ENCODE data around the gene PLTP. TPM values are rescaled to one million over a fixed set of nuclear protein-coding genes. Genes with fewer than 3 reads are reported as not detected.

PLTP gene
- total RNA-seq, 1 experiment from 2014 or later = 62.5 TPM

- H3K9me3 ChIP-seq (ENCODE audit: control insufficient read depth, low read depth, low read length) = no peaks in the 10 kb centered on the region
- H3K27me3 Mint-ChIP-seq (ENCODE audit: low read depth) = no peaks in the 10 kb centered on the region
Observed at GRCh38 chr20:45880988-45881788, 30.8 kb downstream of the PLTP start, which contains the start of gene ZSWIM1. ZSWIM1 (plus strand) TSS chr20:45881227; CDS start chr20:45882593, 1,366 bp downstream.

More at GRCh38 chr20:45880988-45881788, 30.8 kb downstream of the PLTP start, which contains the start of gene ZSWIM1:
- peaks cover 17 to 33% (median 20%) of the 10 kb centered on the region in 3 experiments for H3K36me3 Mint-ChIP-seq (ENCODE audit: insufficient read depth in 1 of 3, low read depth in 3 of 3)
- Histone ChIP-seq H3K79me1 (ENCODE audit: insufficient read depth, low read depth, low read length, poor library complexity, severe bottlenecking) (no peaks in the 10 kb centered on the region), H3T11ph (ENCODE audit: low read length) (no peak within 1 kb of the TSS), H3K18ac (ENCODE audit: insufficient read length, low read depth, low read length) (peak within 1 kb of the TSS; percentile 78), H2AFZ (ENCODE audit: low read length) (no peak within 1 kb of the TSS), H2AK5ac (ENCODE audit: insufficient read length, low read length) (no peak within 1 kb of the TSS), H3K56ac (ENCODE audit: insufficient read length, low read depth, low read length) (no peak within 1 kb of the TSS), H2BK120ac (ENCODE audit: low read depth, low read length, poor library complexity, severe bottlenecking) (no peak within 1 kb of the TSS), H4K20me1 (ENCODE audit: control insufficient read depth, insufficient read depth, insufficient read length) (no peaks in the 10 kb centered on the region), H2BK12ac (ENCODE audit: insufficient read length, low read depth, low read length) (no peak within 1 kb of the TSS), H3K27ac (ENCODE audit: insufficient read length, low read depth, low read length) (no peak within 1 kb of the TSS), H3K4ac (ENCODE audit: low read depth, low read length) (no peak within 1 kb of the TSS), H3K27me3 (ENCODE audit: insufficient read depth, low read length) (no peaks in the 10 kb centered on the region), H2BK20ac (ENCODE audit: low read depth, low read length, poor library complexity, severe bottlenecking) (no peak within 1 kb of the TSS), H2BK5ac (ENCODE audit: insufficient read length, low read length) (no peak within 1 kb of the TSS), H3K23me2 (ENCODE audit: insufficient read length, low read depth, low read length, poor library complexity, severe bottlenecking) (peaks cover 5% of the 10 kb centered on the region), H3K9ac (ENCODE audit: extremely low read depth, insufficient read length, low read length) (peak within 1 kb of the TSS; percentile 96), H3K23ac (ENCODE audit: insufficient read length, low read depth, low read length) (no peak within 1 kb of the TSS), H4K91ac (ENCODE audit: insufficient read length, low read depth, low read length) (no peak within 1 kb of the TSS), H3K4me2 (ENCODE audit: insufficient read depth, insufficient read length, low read length) (peak within 1 kb of the TSS; percentile 96), H3K4me1 (ENCODE audit: insufficient read depth, low read length) (no peaks in the 10 kb centered on the region), H3K79me2 (ENCODE audit: insufficient read depth, low read length) (peaks cover 5% of the 10 kb centered on the region; the same call in 1 of the 2 replicates), H4K8ac (replicated peaks; ENCODE audit: insufficient read length, low read depth, low read length) (no peak within 1 kb of the TSS), H4K5ac (ENCODE audit: insufficient read length, low read depth, low read length) (no peak within 1 kb of the TSS), H2BK15ac (ENCODE audit: low read depth, low read length) (no peak within 1 kb of the TSS), H3K14ac (ENCODE audit: insufficient read depth, low read length) (peak within 1 kb of the TSS; percentile 72)
- WGBS (ENCODE audit: extremely low coverage, insufficient read length, low lambda C conversion rate) = no CpG with 5 or more reads among the region's 23 CpGs
- peak within 1 kb of the TSS; percentile 93 to 95 for H3K4me3 Mint-ChIP-seq
- no peak for TF ChIP-seq CTCF (conservative IDR thresholded peaks at IDR 0.05)
- H3K4me1 Mint-ChIP-seq = peaks cover 5 to 9% of the 10 kb centered on the region in 2 experiments
- DNase-seq = peak; percentile 99
- peak within 1 kb of the TSS; percentile 82 to 95 (median 93) for H3K27ac Mint-ChIP-seq
- no peaks in the 10 kb centered on the region for H3K9me3 Mint-ChIP-seq
